ENCODE results near the gene REEP1.

REEP1 gene

GRCh38 chr2:86226636-86227520 is 110.5 kb downstream of the REEP1 start:
- DNase-seq (ENCODE audit: low read depth, low spot score), result no peak
- no CpG with 5 or more reads among the region's 9 CpGs for WGBS (ENCODE audit: insufficient coverage, insufficient read length)
- no peak overlapping the region for H3K4me3 ChIP-seq (ENCODE audit: low read length)
- H3K27me3 ChIP-seq (ENCODE audit: control insufficient read depth, insufficient read depth, low read length), result no peaks in the 10 kb centered on the region
- no peaks in the 10 kb centered on the region for H3K9me3 ChIP-seq (ENCODE audit: control insufficient read depth, insufficient read depth, low read length)
- H3K36me3 ChIP-seq (ENCODE audit: control insufficient read depth, insufficient read depth, low read length), result no peaks in the 10 kb centered on the region
- H3K27ac ChIP-seq (ENCODE audit: low read length), result no peak overlapping the region
- peaks cover 1% of the 10 kb centered on the region; the same call in 1 of the 2 replicates for H3K4me1 ChIP-seq (ENCODE audit: control insufficient read depth, insufficient read depth, low read length)

- H3K27me3 ChIP-seq (ENCODE audit: control insufficient read depth, insufficient read depth, low read length), result no peaks in the 10 kb centered on the region
- H3K4me1 ChIP-seq (ENCODE audit: control insufficient read depth, insufficient read depth, low read length), result peaks cover 1% of the 10 kb centered on the region; the same call in 1 of the 2 replicates
- H3K27ac ChIP-seq (ENCODE audit: low read length), result no peak overlapping the region
- no peak overlapping the region for H3K4me3 ChIP-seq (ENCODE audit: low read length)
- no peak for DNase-seq (ENCODE audit: low read depth, low spot score)
- WGBS (ENCODE audit: insufficient coverage, insufficient read length), result no CpG with 5 or more reads among the region's 4 CpGs
- no peaks in the 10 kb centered on the region for H3K36me3 ChIP-seq (ENCODE audit: control insufficient read depth, insufficient read depth, low read length)
- H3K9me3 ChIP-seq (ENCODE audit: control insufficient read depth, insufficient read depth, low read length), result no peaks in the 10 kb centered on the region
Observed at GRCh38 chr2:86226070-86226469, 111.4 kb downstream of the REEP1 start.

- no peaks in the 10 kb centered on the region for H3K9me3 ChIP-seq (ENCODE audit: control insufficient read depth, insufficient read depth, low read length)
- WGBS (ENCODE audit: insufficient coverage, insufficient read length), result no CpG with 5 or more reads among the region's 6 CpGs
- H3K36me3 ChIP-seq (ENCODE audit: control insufficient read depth, insufficient read depth, low read length), result no peaks in the 10 kb centered on the region
- no peak overlapping the region for H3K4me3 ChIP-seq (ENCODE audit: low read length)
- DNase-seq (ENCODE audit: low read depth, low spot score), result no peak
- H3K27me3 ChIP-seq (ENCODE audit: control insufficient read depth, insufficient read depth, low read length), result no peaks in the 10 kb centered on the region
- no peak overlapping the region for H3K27ac ChIP-seq (ENCODE audit: low read length)
- peaks cover 1% of the 10 kb centered on the region; the same call in 1 of the 2 replicates for H3K4me1 ChIP-seq (ENCODE audit: control insufficient read depth, insufficient read depth, low read length)
Observed at GRCh38 chr2:86225581-86225980, 111.8 kb downstream of the REEP1 start.

GRCh38 chr2:86224645-86225355 is 112.6 kb downstream of the REEP1 start:
- no peak overlapping the region for H3K4me3 ChIP-seq (ENCODE audit: low read length)
- DNase-seq (ENCODE audit: low read depth, low spot score), result no peak
- no peaks in the 10 kb centered on the region for H3K36me3 ChIP-seq (ENCODE audit: control insufficient read depth, insufficient read depth, low read length)
- no peaks in the 10 kb centered on the region for H3K27me3 ChIP-seq (ENCODE audit: control insufficient read depth, insufficient read depth, low read length)
- H3K27ac ChIP-seq (ENCODE audit: low read length), result no peak overlapping the region
- no CpG with 5 or more reads among the region's 9 CpGs for WGBS (ENCODE audit: insufficient coverage, insufficient read length)
- H3K9me3 ChIP-seq (ENCODE audit: control insufficient read depth, insufficient read depth, low read length), result no peaks in the 10 kb centered on the region
- peaks cover 1% of the 10 kb centered on the region; the same call in 1 of the 2 replicates for H3K4me1 ChIP-seq (ENCODE audit: control insufficient read depth, insufficient read depth, low read length)

GRCh38 chr2:86223927-86224560 is 113.4 kb downstream of the REEP1 start:
- H3K36me3 ChIP-seq (ENCODE audit: control insufficient read depth, insufficient read depth, low read length), result no peaks in the 10 kb centered on the region
- no peak for DNase-seq (ENCODE audit: low read depth, low spot score)
- H3K9me3 ChIP-seq (ENCODE audit: control insufficient read depth, insufficient read depth, low read length), result no peaks in the 10 kb centered on the region
- no peak overlapping the region for H3K27ac ChIP-seq (ENCODE audit: low read length)
- no peaks in the 10 kb centered on the region for H3K27me3 ChIP-seq (ENCODE audit: control insufficient read depth, insufficient read depth, low read length)
- WGBS (ENCODE audit: insufficient coverage, insufficient read length), result no CpG with 5 or more reads among the region's 2 CpGs
- no peak overlapping the region for H3K4me3 ChIP-seq (ENCODE audit: low read length)
- peaks cover 1% of the 10 kb centered on the region; the same call in 1 of the 2 replicates for H3K4me1 ChIP-seq (ENCODE audit: control insufficient read depth, insufficient read depth, low read length)

GRCh38 chr2:86223140-86223926 is 114.1 kb downstream of the REEP1 start:
- no peak overlapping the region for H3K4me3 ChIP-seq (ENCODE audit: low read length)
- WGBS (ENCODE audit: insufficient coverage, insufficient read length), result no CpG with 5 or more reads among the region's 8 CpGs
- DNase-seq (ENCODE audit: low read depth, low spot score), result no peak
- no peak overlapping the region for H3K27ac ChIP-seq (ENCODE audit: low read length)
- peaks cover 1% of the 10 kb centered on the region; the same call in 1 of the 2 replicates for H3K4me1 ChIP-seq (ENCODE audit: control insufficient read depth, insufficient read depth, low read length)
- no peaks in the 10 kb centered on the region for H3K9me3 ChIP-seq (ENCODE audit: control insufficient read depth, insufficient read depth, low read length)
- H3K36me3 ChIP-seq (ENCODE audit: control insufficient read depth, insufficient read depth, low read length), result no peaks in the 10 kb centered on the region
- H3K27me3 ChIP-seq (ENCODE audit: control insufficient read depth, insufficient read depth, low read length), result no peaks in the 10 kb centered on the region

GRCh38 chr2:86221066-86221684 is 116.3 kb downstream of the REEP1 start:
- Histone ChIP-seq H3K9me3 (ENCODE audit: control insufficient read depth, insufficient read depth, low read length) (no peaks in the 10 kb centered on the region), H3K4me1 (ENCODE audit: control insufficient read depth, insufficient read depth, low read length) (peaks cover 1% of the 10 kb centered on the region; the same call in 1 of the 2 replicates), H3K27ac (ENCODE audit: low read length) (no peak overlapping the region), H3K36me3 (ENCODE audit: control insufficient read depth, insufficient read depth, low read length) (no peaks in the 10 kb centered on the region), H3K4me3 (ENCODE audit: low read length) (no peak overlapping the region), H3K27me3 (ENCODE audit: control insufficient read depth, insufficient read depth, low read length) (no peaks in the 10 kb centered on the region)
- WGBS (ENCODE audit: insufficient coverage, insufficient read length), result no CpG with 5 or more reads among the region's 5 CpGs
- peak; percentile 47 for DNase-seq (ENCODE audit: low read depth, low spot score)

GRCh38 chr2:86219896-86220295 is 117.5 kb downstream of the REEP1 start:
- no peak for DNase-seq (ENCODE audit: low read depth, low spot score)
- no peak overlapping the region for H3K4me3 ChIP-seq (ENCODE audit: low read length)
- H3K36me3 ChIP-seq (ENCODE audit: control insufficient read depth, insufficient read depth, low read length), result no peaks in the 10 kb centered on the region
- no peaks in the 10 kb centered on the region for H3K27me3 ChIP-seq (ENCODE audit: control insufficient read depth, insufficient read depth, low read length)
- no CpG with 5 or more reads among the region's 5 CpGs for WGBS (ENCODE audit: insufficient coverage, insufficient read length)
- H3K9me3 ChIP-seq (ENCODE audit: control insufficient read depth, insufficient read depth, low read length), result no peaks in the 10 kb centered on the region
- peaks cover 1% of the 10 kb centered on the region; the same call in 1 of the 2 replicates for H3K4me1 ChIP-seq (ENCODE audit: control insufficient read depth, insufficient read depth, low read length)
- H3K27ac ChIP-seq (ENCODE audit: low read length), result no peak overlapping the region

- no peak for DNase-seq (ENCODE audit: low read depth, low spot score)
- Histone ChIP-seq H3K36me3 (ENCODE audit: control insufficient read depth, insufficient read depth, low read length) (no peaks in the 10 kb centered on the region; the same call in 1 of the 2 replicates), H3K4me3 (ENCODE audit: low read length) (no peak overlapping the region), H3K4me1 (ENCODE audit: control insufficient read depth, insufficient read depth, low read length) (no peaks in the 10 kb centered on the region), H3K9me3 (ENCODE audit: control insufficient read depth, insufficient read depth, low read length) (no peaks in the 10 kb centered on the region), H3K27ac (ENCODE audit: low read length) (no peak overlapping the region), H3K27me3 (ENCODE audit: control insufficient read depth, insufficient read depth, low read length) (no peaks in the 10 kb centered on the region)
- WGBS (ENCODE audit: insufficient coverage, insufficient read length), result no CpG with 5 or more reads among the region's 4 CpGs
Observed at GRCh38 chr2:86218124-86218523, 119.3 kb downstream of the REEP1 start.
